Skeletal muscle tissue (tissue), 4 donors: ENCODE results near the gene PLCB4. TPM values are rescaled to one million over a fixed set of nuclear protein-coding genes. Genes with fewer than 3 reads are reported as not detected.

ENCODE experiments used
- H3K27ac ChIP-seq: one replicate; pipeline ENCODE4 v1.7.0; 2013; ENCODE audit warnings: mild to moderate bottlenecking, low read depth, low read length, inconsistent platforms
- H3K27me3 ChIP-seq, 3 donors: one replicate each; pipeline ENCODE4 v1.7.0; 2013; ENCODE audit warnings: low read length in 3 of 3; ENCODE audit not compliant: control insufficient read depth in 3 of 3, insufficient read depth in 3 of 3
- H3K36me3 ChIP-seq, 3 donors: one replicate each; pipeline ENCODE4 v1.7.0; 2013; ENCODE audit warnings: low read length in 3 of 3; ENCODE audit not compliant: control insufficient read depth in 3 of 3, insufficient read depth in 3 of 3
- H3K4me1 ChIP-seq, 3 donors: one replicate each; pipeline ENCODE4 v1.7.0; 2013; ENCODE audit warnings: low read length in 3 of 3, mild to moderate bottlenecking in 3 of 3; ENCODE audit not compliant: control insufficient read depth in 3 of 3, insufficient read depth in 3 of 3
- H3K4me3 ChIP-seq, 3 donors: one replicate each; pipeline ENCODE4 v1.7.0; 2013; ENCODE audit warnings: low read length in 3 of 3
- H3K9ac ChIP-seq, 3 donors: one replicate each; pipeline ENCODE4 v1.7.0; 2013; ENCODE audit warnings: low read length in 3 of 3, mild to moderate bottlenecking in 3 of 3, moderate library complexity in 2 of 3, low read depth in 1 of 3
- H3K9me3 ChIP-seq, 3 donors: one replicate each; pipeline ENCODE4 v1.7.0; 2013; ENCODE audit warnings: low read length in 3 of 3; ENCODE audit not compliant: control insufficient read depth in 3 of 3
- total RNA-seq: library from RNA; depleted of rRNA; stranded (reverse); fragments of >200 nt; gene quantifications from one replicate; pipeline ENCODE4 v1.2.3, GENCODE V29; 2014
- donor health status: Osteomylitis.

PLCB4 gene
- total RNA-seq, 1 donor from 2014 or later: 6.3 TPM

GRCh38 chr20:9348316-9348715, 279.4 kb downstream of the PLCB4 start:
- no peaks in the 10 kb centered on the region for H3K36me3 ChIP-seq
- H3K27me3 ChIP-seq: no peaks in the 10 kb centered on the region
- peaks cover 0 to 6% (median 4%) of the 10 kb centered on the region in 3 donors for H3K4me1 ChIP-seq
- H3K9ac ChIP-seq: no peak overlapping the region
- H3K9me3 ChIP-seq: no peaks in the 10 kb centered on the region
- H3K27ac ChIP-seq: no peak overlapping the region
- no peak overlapping the region for H3K4me3 ChIP-seq

GRCh38 chr20:9348747-9349146, 279.9 kb downstream of the PLCB4 start:
- H3K9me3 ChIP-seq: no peaks in the 10 kb centered on the region
- no peak overlapping the region for H3K4me3 ChIP-seq
- no peaks in the 10 kb centered on the region for H3K36me3 ChIP-seq
- H3K27me3 ChIP-seq: no peaks in the 10 kb centered on the region
- H3K27ac ChIP-seq: no peak overlapping the region
- peaks cover 0 to 6% (median 4%) of the 10 kb centered on the region in 3 donors for H3K4me1 ChIP-seq
- H3K9ac ChIP-seq: no peak overlapping the region

- Histone ChIP-seq H3K4me1 (peaks cover 0 to 3% (median 1%) of the 10 kb centered on the region in 3 donors), H3K27me3 (no peaks in the 10 kb centered on the region), H3K36me3 (no peaks in the 10 kb centered on the region), H3K9ac (no peak overlapping the region), H3K9me3 (no peaks in the 10 kb centered on the region), H3K27ac (no peak overlapping the region), H3K4me3 (no peak overlapping the region)
These were observed 280.4 kb downstream of the PLCB4 start for GRCh38 chr20:9349249-9349648.

- no peak overlapping the region for H3K27ac ChIP-seq
- H3K4me3 ChIP-seq: no peak overlapping the region
- H3K4me1 ChIP-seq: peaks cover 0 to 3% (median 0%) of the 10 kb centered on the region in 3 donors
- no peak overlapping the region for H3K9ac ChIP-seq
- no peaks in the 10 kb centered on the region for H3K27me3 ChIP-seq
- H3K36me3 ChIP-seq: no peaks in the 10 kb centered on the region
- H3K9me3 ChIP-seq: no peaks in the 10 kb centered on the region
These were observed 283.9 kb downstream of the PLCB4 start for GRCh38 chr20:9352739-9353138.

GRCh38 chr20:9353180-9353915, 284.5 kb downstream of the PLCB4 start:
- H3K36me3 ChIP-seq: no peaks in the 10 kb centered on the region
- peaks cover 0 to 3% (median 0%) of the 10 kb centered on the region in 3 donors for H3K4me1 ChIP-seq
- no peak overlapping the region for H3K9ac ChIP-seq
- H3K27ac ChIP-seq: no peak overlapping the region
- no peaks in the 10 kb centered on the region for H3K27me3 ChIP-seq
- H3K9me3 ChIP-seq: no peaks in the 10 kb centered on the region
- no peak overlapping the region for H3K4me3 ChIP-seq

GRCh38 chr20:9353916-9354276, 285.0 kb downstream of the PLCB4 start:
- H3K36me3 ChIP-seq: no peaks in the 10 kb centered on the region
- H3K4me1 ChIP-seq: peaks cover 0 to 3% (median 0%) of the 10 kb centered on the region in 3 donors
- no peaks in the 10 kb centered on the region for H3K9me3 ChIP-seq
- no peak overlapping the region for H3K9ac ChIP-seq
- H3K27me3 ChIP-seq: no peaks in the 10 kb centered on the region
- no peak overlapping the region for H3K4me3 ChIP-seq
- H3K27ac ChIP-seq: no peak overlapping the region

GRCh38 chr20:9354579-9354978, 285.7 kb downstream of the PLCB4 start:
- Histone ChIP-seq H3K9ac (no peak overlapping the region), H3K4me3 (no peak overlapping the region), H3K9me3 (no peaks in the 10 kb centered on the region), H3K27ac (no peak overlapping the region), H3K4me1 (peaks cover 3 to 6% (median 4%) of the 10 kb centered on the region in 3 donors), H3K36me3 (no peaks in the 10 kb centered on the region), H3K27me3 (no peaks in the 10 kb centered on the region)

GRCh38 chr20:9358001-9358400, 289.1 kb downstream of the PLCB4 start:
- no peaks in the 10 kb centered on the region for H3K36me3 ChIP-seq
- no peak overlapping the region for H3K27ac ChIP-seq
- no peak overlapping the region for H3K9ac ChIP-seq
- no peaks in the 10 kb centered on the region for H3K27me3 ChIP-seq
- H3K4me3 ChIP-seq: no peak overlapping the region
- no peaks in the 10 kb centered on the region for H3K9me3 ChIP-seq
- peaks cover 4 to 10% (median 7%) of the 10 kb centered on the region in 3 donors for H3K4me1 ChIP-seq

- Histone ChIP-seq H3K9ac (peak overlapping the region in 2 of 3 donors; percentile 32 to 44), H3K4me3 (peak overlapping the region; percentile 56 to 60 (median 59)), H3K27me3 (no peaks in the 10 kb centered on the region), H3K4me1 (peaks cover 4 to 8% (median 7%) of the 10 kb centered on the region in 3 donors), H3K27ac (no peak overlapping the region), H3K9me3 (no peaks in the 10 kb centered on the region), H3K36me3 (no peaks in the 10 kb centered on the region)
These were observed 290.8 kb downstream of the PLCB4 start for GRCh38 chr20:9359561-9360308.

- H3K4me1 ChIP-seq: peaks cover 4 to 8% (median 7%) of the 10 kb centered on the region in 3 donors
- H3K9me3 ChIP-seq: no peaks in the 10 kb centered on the region
- no peak overlapping the region for H3K9ac ChIP-seq
- H3K27me3 ChIP-seq: no peaks in the 10 kb centered on the region
- no peak overlapping the region for H3K27ac ChIP-seq
- no peak overlapping the region for H3K4me3 ChIP-seq
- H3K36me3 ChIP-seq: no peaks in the 10 kb centered on the region
These were observed 291.5 kb downstream of the PLCB4 start for GRCh38 chr20:9360431-9360830.
